Measurements from ENCODE around the gene LHFPL3. TPM values are rescaled to one million over a fixed set of nuclear protein-coding genes. Genes with fewer than 3 reads are reported as not detected.

Gene LHFPL3
- total RNA-seq, 1 experiment from 2014 or later = not detected

GRCh38 chr7:104772405-104773345, 444.3 kb downstream of the LHFPL3 start:
- BruUV-seq (replicated peaks) = no TSS peak
- H3K27ac ChIP-seq (ENCODE audit: low read depth, low read length, poor library complexity, severe bottlenecking) = no peak overlapping the region
- ChIA-PET POLR2A (ENCODE audit: low non-redundant PET) (no interaction called here), CTCF (no interaction called here)
- no peaks in the 10 kb centered on the region for H3K36me3 ChIP-seq (ENCODE audit: insufficient read depth, low read length, poor library complexity, severe bottlenecking)
- no peak overlapping the region for H3K4me3 ChIP-seq (ENCODE audit: low read depth, low read length, poor library complexity, severe bottlenecking)
- intact Hi-C loops (cut with micrococcal nuclease; ENCODE audit: unreplicated experiment) = no loop called here
- H3K4me1 ChIP-seq (ENCODE audit: insufficient read depth, low read length, poor library complexity, severe bottlenecking) = no peaks in the 10 kb centered on the region
- peak; percentile 7 for DNase-seq (ENCODE audit: low spot score)
- peaks cover 49% of the 10 kb centered on the region for H3K27me3 ChIP-seq (replicated peaks; ENCODE audit: insufficient read depth, low read depth, low read length, poor library complexity)
- H3K9me3 ChIP-seq (ENCODE audit: low read depth, low read length, poor library complexity, severe bottlenecking) = no peaks in the 10 kb centered on the region
- TF ChIP-seq EZH2 (IDR thresholded peaks at IDR 0.05; ENCODE audit: borderline replicate concordance, low read depth, low read length, poor library complexity, severe bottlenecking) (no peak), CTCF (conservative IDR thresholded peaks at IDR 0.05; ENCODE audit: low read depth, low read length) (no peak)

DNA sequence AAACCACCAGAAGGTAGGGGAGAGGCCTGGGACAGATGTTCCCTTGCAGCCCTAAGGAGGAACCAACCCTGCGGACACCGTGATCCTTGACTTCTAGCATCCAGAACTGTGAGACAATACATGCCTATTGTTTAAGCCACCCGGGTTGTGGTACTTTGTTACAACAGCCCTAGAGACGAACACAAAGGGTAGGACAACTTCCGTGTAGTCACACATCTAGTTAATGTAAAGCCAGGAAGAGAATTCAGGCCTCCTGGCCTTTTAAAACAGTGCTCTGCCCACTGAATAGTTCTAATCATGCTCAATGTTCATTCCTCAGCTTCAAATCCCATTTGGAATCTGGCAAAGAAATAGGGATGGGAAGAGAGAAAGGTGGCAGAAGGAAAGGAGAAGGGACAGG, 445.4 kb downstream of the LHFPL3 start:
- no peak for DNase-seq (ENCODE audit: low spot score)
- POLR2A ChIA-PET (ENCODE audit: low non-redundant PET) = no interaction called here
- Histone ChIP-seq H3K9me3 (ENCODE audit: low read depth, low read length, poor library complexity, severe bottlenecking) (no peaks in the 10 kb centered on the region), H3K4me1 (ENCODE audit: insufficient read depth, low read length, poor library complexity, severe bottlenecking) (no peaks in the 10 kb centered on the region), H3K4me3 (ENCODE audit: low read depth, low read length, poor library complexity, severe bottlenecking) (no peak overlapping the region), H3K27ac (ENCODE audit: low read depth, low read length, poor library complexity, severe bottlenecking) (no peak overlapping the region), H3K36me3 (ENCODE audit: insufficient read depth, low read length, poor library complexity, severe bottlenecking) (no peaks in the 10 kb centered on the region), H3K27me3 (replicated peaks; ENCODE audit: insufficient read depth, low read depth, low read length, poor library complexity) (peaks cover 46% of the 10 kb centered on the region)
- intact Hi-C loops (cut with micrococcal nuclease; ENCODE audit: unreplicated experiment) = no loop called here
- BruUV-seq (replicated peaks) = no TSS peak
- TF ChIP-seq EZH2 (IDR thresholded peaks at IDR 0.05; ENCODE audit: borderline replicate concordance, low read depth, low read length, poor library complexity, severe bottlenecking) = no peak
- CTCF ChIA-PET = no interaction called here

DNA sequence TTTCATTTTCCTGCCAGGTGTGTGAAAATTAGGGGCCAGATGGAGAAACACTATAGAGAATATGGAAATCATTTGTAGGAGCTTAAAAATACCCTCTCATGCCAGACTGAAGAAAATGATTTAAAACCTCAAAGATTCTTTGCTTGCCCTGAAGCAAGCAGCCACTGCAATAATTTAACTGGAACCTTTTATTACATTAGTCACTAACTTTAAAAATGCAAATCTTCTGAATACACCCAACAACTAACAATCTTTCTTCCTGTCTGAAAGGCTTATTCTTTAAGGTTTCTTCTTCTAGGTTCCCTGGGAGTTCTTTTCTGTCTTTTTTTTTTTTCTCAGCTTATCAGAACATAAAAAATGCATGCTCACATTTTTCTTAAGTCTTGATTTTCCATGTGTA, 447.1 kb downstream of the LHFPL3 start:
- ChIA-PET POLR2A (ENCODE audit: low non-redundant PET) (no interaction called here), CTCF (no interaction called here)
- DNase-seq (ENCODE audit: low spot score) = no peak
- TF ChIP-seq CTCF (conservative IDR thresholded peaks at IDR 0.05; ENCODE audit: low read depth, low read length) (no peak), EZH2 (IDR thresholded peaks at IDR 0.05; ENCODE audit: borderline replicate concordance, low read depth, low read length, poor library complexity, severe bottlenecking) (no peak)
- H3K36me3 ChIP-seq (ENCODE audit: insufficient read depth, low read length, poor library complexity, severe bottlenecking) = no peaks in the 10 kb centered on the region
- peaks cover 58% of the 10 kb centered on the region for H3K27me3 ChIP-seq (replicated peaks; ENCODE audit: insufficient read depth, low read depth, low read length, poor library complexity)
- H3K27ac ChIP-seq (ENCODE audit: low read depth, low read length, poor library complexity, severe bottlenecking) = no peak overlapping the region
- no peaks in the 10 kb centered on the region for H3K4me1 ChIP-seq (ENCODE audit: insufficient read depth, low read length, poor library complexity, severe bottlenecking)
- intact Hi-C loops (cut with micrococcal nuclease; ENCODE audit: unreplicated experiment) = no loop called here
- no peak overlapping the region for H3K4me3 ChIP-seq (ENCODE audit: low read depth, low read length, poor library complexity, severe bottlenecking)
- no TSS peak for BruUV-seq (replicated peaks)
- no peaks in the 10 kb centered on the region for H3K9me3 ChIP-seq (ENCODE audit: low read depth, low read length, poor library complexity, severe bottlenecking)

All from A673 (cell line).